Cardiac muscle cell (in vitro differentiated cells and primary cell): ENCODE data around the gene MET. TPM values are rescaled to one million over a fixed set of nuclear protein-coding genes. Genes with fewer than 3 reads are reported as not detected.

Experiments used
- DNase-seq, 2 donors: peaks; one replicate each; pipeline versions ENCODE4 v3.0.0 to v3.0.0-alpha.2; 2010 to 2017; ENCODE audit warnings: low read depth in 1 of 2, low spot score in 1 of 2
- H3K27ac ChIP-seq: fragments of 200-600 bp; sonication (generic); 2 replicates; pipeline ENCODE4 v1.5.1; 2016
- H3K27me3 ChIP-seq: fragments of 200-600 bp; sonication (generic); 2 replicates; pipeline ENCODE4 v1.6.0; 2016; ENCODE audit warnings: control low read depth
- H3K36me3 ChIP-seq: fragments of 200-600 bp; sonication (generic); 2 replicates; pipeline ENCODE4 v1.5.1; 2016; ENCODE audit warnings: control low read depth
- H3K4me1 ChIP-seq: fragments of 200-600 bp; sonication (generic); 2 replicates; pipeline ENCODE4 v1.8.1; 2017; ENCODE audit warnings: low read depth, mild to moderate bottlenecking, mixed run types
- H3K4me3 ChIP-seq: fragments of 200-600 bp; sonication (generic); 2 replicates; pipeline ENCODE4 v1.5.1; 2016; ENCODE audit warnings: mild to moderate bottlenecking
- H3K9me3 ChIP-seq: fragments of 200-600 bp; sonication (generic); 2 replicates; pipeline ENCODE4 v1.5.1; 2017; ENCODE audit warnings: low read depth, mild to moderate bottlenecking, control low read depth
- CTCF ChIP-seq: IDR thresholded peaks from 2 replicates; pipeline ENCODE4 v1.5.1; 2012; ENCODE audit warnings: low read depth, mild to moderate bottlenecking, low read length
- polyA plus RNA-seq: library from polyadenylated mRNA; unstranded; fragments of >200 nt; fragmentation: Nextera tagmentation; extraction: Ambion mirVana; gene quantifications from 2 replicates; pipeline ENCODE4 v1.2.1, GENCODE V29; 2016
- total RNA-seq: library from RNA; depleted of rRNA; stranded (reverse); fragments of >200 nt; gene quantifications from 2 replicates; pipeline ENCODE4 v1.2.3, GENCODE V29; 2016

Gene MET
- total and polyA plus RNA-seq, 2 experiments from 2014 or later, result 1.8 to 1.9 TPM

- TF ChIP-seq CTCF, result no peak
- Histone ChIP-seq H3K36me3 (no peaks in the 10 kb centered on the region), H3K4me1 (no peaks in the 10 kb centered on the region), H3K27ac (no peak overlapping the region), H3K9me3 (no peaks in the 10 kb centered on the region), H3K4me3 (no peak overlapping the region), H3K27me3 (no peaks in the 10 kb centered on the region)
- DNase-seq, result no peak
These were observed 35.3 kb downstream of the MET start for GRCh38 chr7:116707289-116707688.

GRCh38 chr7:116708248-116708647 is 36.3 kb downstream of the MET start:
- Histone ChIP-seq H3K27ac (no peak overlapping the region), H3K4me3 (no peak overlapping the region), H3K36me3 (no peaks in the 10 kb centered on the region), H3K4me1 (no peaks in the 10 kb centered on the region), H3K9me3 (no peaks in the 10 kb centered on the region), H3K27me3 (no peaks in the 10 kb centered on the region)
- no peak for TF ChIP-seq CTCF
- no peak for DNase-seq

GRCh38 chr7:116708861-116709260 is 36.9 kb downstream of the MET start:
- Histone ChIP-seq H3K36me3 (no peaks in the 10 kb centered on the region), H3K4me1 (no peaks in the 10 kb centered on the region), H3K4me3 (no peak overlapping the region), H3K9me3 (no peaks in the 10 kb centered on the region), H3K27ac (no peak overlapping the region), H3K27me3 (no peaks in the 10 kb centered on the region)
- DNase-seq, result no peak
- no peak for TF ChIP-seq CTCF

GRCh38 chr7:116709336-116709735 is 37.3 kb downstream of the MET start:
- no peak overlapping the region for H3K4me3 ChIP-seq
- H3K36me3 ChIP-seq, result no peaks in the 10 kb centered on the region
- no peaks in the 10 kb centered on the region for H3K9me3 ChIP-seq
- H3K4me1 ChIP-seq, result no peaks in the 10 kb centered on the region
- TF ChIP-seq CTCF, result no peak
- no peak for DNase-seq
- H3K27ac ChIP-seq, result no peak overlapping the region
- no peaks in the 10 kb centered on the region for H3K27me3 ChIP-seq

GRCh38 chr7:116710764-116711452 is 38.9 kb downstream of the MET start:
- TF ChIP-seq CTCF, result no peak
- no peaks in the 10 kb centered on the region for H3K27me3 ChIP-seq
- DNase-seq, result no peak
- H3K9me3 ChIP-seq, result no peaks in the 10 kb centered on the region
- no peak overlapping the region for H3K27ac ChIP-seq
- no peak overlapping the region for H3K4me3 ChIP-seq
- H3K36me3 ChIP-seq, result no peaks in the 10 kb centered on the region
- no peaks in the 10 kb centered on the region for H3K4me1 ChIP-seq
